Stimulated activated CD4-positive, alpha-beta T cell treated with anti-CD3 and anti-CD28 coated beads, Interleukin-4, amount 100 ng/mL, for 4 hours (primary cell): ENCODE measurements around the gene CCDC12.
A peak's percentile ranks its signal among the peaks of the same experiment; 100 is the strongest.
"Not testable (repeated sequence)": the region's sequence is repeated elsewhere in the genome, so short reads cannot be mapped to it uniquely, and the experiment has no call there.

Experiments used
- DNase-seq, 2 experiments: peaks; one replicate each; pipeline ENCODE4 v3.0.0-alpha.2; 2020

Gene CCDC12

DNA sequence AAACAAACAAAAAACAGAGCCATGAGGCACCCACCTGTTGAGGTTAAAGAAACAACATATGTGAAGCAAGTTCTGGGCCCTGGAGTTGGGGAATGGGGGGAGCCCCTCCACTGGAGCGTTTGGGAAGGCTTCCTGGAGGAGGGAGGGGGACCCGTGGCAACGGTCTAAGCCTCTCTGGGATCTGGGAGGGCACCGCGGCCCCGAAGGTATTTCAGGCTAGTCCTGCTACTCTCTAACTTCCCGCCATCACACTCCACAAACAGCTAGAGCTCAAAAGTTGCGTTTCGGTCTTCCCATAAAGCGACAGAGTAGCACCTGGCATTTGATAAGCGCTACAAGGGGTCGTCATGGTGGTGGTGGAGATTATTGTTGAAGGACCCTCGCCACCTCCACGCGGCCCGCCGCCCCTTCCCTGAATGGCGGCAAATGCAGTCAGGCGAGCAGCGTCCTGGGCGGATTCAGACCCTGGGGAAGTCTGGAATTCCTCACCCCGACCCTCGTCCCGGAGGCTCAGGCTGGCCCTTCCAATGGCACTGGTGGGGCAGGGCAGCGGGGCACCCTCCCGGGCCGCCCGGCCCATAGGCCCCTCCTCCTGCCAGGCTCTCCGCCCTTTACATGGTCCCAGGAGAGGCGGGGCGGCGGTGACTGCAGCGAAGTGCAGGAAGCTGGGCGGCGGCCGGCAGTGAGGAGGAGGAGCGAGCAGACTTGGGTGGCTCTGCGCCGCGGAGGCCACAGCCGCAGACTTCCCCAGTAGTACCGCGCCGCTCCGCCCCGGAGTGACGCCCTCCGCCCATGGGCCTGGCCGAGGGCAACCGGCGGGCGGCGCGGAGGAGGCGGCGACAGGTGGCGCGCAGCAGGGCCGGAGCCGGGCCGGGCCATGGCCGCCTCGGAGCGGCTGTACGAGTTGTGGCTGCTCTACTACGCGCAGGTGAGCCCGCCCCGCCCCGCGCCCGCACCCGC lies 2.7 kb upstream of the CCDC12 start, which contains the start of gene NBEAL2:
Gene NBEAL2, plus strand, starts transcription at position 682 of the 960 bp plus-strand sequence. Its CDS starts 196 bp downstream, at position 878.
- DNase-seq = peak; percentile 96 to 97

DNA sequence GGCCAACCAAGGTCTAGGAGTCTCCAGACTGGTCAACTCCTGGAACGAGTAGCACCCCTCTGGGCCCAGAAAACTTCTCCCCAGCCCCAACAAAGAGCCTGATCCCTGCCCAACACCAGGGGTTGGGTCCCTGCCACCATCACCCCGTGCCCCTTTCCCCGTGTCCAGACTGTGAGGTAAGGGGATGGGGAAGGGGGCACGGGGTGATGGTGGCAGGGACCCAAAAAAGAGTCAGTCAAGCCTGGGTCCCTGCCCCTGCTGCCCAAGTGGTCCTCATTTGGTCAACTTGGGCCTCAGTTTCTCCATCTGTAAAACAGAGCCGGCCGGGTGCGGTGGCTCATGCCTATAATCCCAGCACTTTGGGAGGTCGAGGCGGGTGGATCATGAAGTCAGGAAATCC lies 1.8 kb upstream of the CCDC12 start:
- no peak for DNase-seq

DNA sequence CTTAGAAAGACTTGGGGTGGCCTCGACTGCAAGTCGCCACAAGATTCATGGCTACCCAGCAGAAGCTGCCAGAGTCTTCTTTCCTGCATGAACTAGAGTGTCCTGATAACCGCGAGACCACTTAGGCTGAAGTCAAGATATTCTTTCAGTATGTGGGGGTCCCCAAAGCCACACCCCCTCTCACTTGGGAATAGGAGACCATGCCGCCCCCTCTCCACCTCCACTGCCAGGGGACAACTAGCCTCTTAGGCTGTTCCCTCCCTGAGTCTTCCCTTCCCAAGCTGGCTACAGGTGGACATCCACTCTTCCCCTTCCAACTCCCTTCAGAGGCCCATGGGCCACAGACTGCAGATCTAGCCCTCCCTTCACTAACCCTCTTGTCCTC lies 1.3 kb upstream of the CCDC12 start:
- no peak for DNase-seq

DNA sequence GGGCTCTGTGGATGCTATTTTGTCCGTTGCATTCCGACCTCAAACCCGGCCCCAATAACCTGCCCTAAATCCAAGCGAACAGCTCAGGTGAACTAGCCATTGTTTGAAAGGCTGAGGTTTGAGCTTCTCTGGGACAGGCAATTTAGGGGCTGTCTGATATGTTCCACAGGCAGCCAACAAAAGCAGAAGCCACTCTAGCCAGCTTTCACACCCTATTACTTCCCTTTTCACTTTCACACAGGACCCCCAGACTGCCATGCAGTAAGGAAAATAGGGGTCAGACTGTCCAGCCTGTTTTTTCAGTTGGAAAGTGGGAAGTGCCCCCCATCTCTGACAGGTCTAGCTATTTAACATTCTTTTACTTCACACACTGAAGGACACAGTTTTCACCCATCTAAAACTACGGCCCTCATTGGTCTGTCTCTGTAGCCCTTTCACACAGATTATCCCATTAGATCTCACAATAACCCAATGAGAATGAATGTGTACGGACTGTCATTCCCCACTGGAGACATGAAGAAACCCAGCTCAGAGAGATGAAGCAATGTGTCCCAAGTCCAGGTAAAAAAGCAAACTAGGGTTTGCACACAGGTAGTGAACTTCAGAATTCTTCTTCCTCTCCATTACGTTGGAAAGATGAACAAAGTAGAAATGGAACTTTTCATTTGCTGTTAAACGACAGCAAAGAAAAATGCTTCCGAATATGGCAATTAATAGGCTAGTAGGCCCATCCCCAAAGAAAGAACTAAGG lies 1.9 kb downstream of the CCDC12 start:
- DNase-seq = no peak

DNA sequence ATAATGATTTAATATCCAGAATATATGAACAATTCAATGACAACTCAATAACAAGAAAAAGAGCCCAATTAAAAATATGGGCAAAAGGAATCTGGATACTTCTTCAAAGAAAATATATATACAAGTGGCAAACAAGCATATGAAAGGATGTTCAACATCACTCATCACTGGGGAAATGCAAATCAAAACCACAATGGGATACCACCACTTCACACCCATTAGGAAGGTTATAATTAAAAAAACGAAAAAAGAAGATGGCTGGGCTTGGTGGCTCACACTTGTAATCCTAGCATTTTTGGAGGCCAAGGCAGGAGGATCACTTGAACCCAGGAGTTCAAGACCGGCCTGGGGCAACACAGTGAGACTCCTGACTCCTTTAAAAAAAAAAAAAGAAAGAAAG lies 4.1 kb downstream of the CCDC12 start:
- DNase-seq = no peak

DNA sequence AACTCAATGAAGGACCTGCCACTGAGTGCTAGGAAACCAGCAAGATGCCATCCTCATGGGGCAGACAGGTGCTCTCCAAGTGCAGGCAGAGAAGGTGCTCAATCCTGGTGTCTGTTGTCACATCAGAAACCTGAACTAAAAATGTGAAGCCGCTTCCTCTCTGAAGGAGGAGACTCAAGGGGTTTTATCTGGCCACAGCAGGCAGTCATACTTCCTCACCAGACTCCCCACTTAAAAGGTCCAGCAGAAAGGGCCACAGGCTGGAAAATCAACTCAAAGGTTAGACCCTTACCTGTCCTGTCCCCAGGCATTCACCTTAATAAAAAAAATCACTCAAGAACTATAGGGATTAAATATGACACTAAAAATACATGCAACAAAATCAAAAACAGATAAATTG lies 4.8 kb downstream of the CCDC12 start:
- DNase-seq = no peak

DNA sequence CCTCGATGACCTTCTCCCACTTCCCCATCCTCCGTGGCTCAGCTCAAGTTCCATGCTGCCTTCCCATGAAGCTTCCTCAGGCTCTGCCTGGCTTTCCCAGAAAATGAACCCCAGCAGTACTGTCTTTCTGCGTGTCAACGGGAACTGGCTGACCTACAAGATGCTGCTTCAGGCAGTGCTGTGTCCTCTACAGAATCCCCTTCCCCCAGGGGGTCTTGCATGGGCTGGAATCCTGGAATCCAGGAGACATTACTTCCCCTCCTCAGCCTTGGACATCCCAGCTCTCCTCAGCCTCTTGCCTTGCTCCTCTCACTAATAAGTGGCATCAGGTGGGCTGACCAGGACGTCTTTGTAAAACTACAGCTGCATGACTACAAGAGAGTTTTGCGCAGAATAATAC lies 5.4 kb downstream of the CCDC12 start:
- no peak for DNase-seq

DNA sequence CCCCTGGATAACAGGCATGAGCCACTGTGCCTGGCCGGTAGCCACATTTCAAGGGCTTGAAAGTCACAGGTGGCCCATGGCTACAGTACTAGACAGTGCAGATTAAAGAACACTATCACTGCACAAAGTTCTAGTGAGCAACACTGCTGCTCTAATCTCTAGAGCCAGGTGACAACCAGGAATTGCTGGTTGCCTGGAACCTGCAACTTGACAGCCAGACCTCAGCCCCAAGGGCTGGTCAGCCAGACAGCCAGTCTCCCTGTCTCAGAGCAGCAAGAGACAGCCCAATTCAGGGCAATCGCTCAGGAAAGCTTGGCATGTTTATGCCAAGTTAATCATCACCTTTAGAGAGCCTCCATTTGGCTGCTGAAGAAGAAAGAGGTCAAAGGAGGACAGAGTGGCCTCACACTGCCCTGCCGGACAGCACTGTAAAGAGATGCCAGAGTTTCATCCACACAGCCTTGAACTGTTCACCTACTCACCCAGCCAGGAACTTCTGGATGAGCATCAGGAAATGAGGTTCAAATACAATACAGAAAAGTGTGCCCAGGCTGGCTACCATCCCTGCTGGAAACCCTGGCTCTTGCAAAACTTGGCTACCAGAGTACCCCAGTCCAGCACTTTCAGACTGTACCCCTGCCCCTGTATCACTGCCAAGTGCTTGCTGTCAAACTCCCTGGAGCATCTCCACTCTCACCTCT lies 6.0 kb downstream of the CCDC12 start:
- no peak for DNase-seq

DNA sequence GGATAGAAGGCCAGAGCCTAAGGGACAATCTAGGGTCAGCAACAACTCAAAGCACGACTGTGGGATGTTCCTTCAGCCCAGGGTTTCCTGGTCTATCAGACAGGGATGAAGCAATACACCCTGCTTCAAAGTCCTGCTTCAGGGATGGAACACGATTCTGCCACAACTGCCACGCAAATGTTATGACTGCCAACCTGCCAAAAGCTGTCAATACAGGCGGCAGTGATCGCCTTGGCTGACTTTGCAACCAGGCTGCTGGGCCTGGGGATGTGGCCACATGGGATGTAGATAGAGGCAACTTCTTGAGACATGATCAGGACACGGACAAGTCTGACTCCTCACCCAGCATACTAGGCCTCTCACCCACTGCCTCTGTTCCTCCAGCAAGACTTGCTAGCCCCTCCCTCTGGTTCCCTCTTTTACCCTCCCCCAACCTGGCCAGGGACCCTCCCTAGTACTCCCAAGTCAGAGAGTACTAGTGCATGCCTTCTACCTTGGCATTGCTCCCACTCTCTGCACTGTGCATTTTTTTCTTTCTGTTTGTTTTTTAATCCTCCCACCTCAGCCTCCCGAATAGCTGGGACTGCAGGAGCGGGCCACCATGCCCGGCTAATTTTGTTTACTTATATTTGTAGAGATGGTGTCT lies 7.6 kb downstream of the CCDC12 start:
- no peak for DNase-seq

DNA sequence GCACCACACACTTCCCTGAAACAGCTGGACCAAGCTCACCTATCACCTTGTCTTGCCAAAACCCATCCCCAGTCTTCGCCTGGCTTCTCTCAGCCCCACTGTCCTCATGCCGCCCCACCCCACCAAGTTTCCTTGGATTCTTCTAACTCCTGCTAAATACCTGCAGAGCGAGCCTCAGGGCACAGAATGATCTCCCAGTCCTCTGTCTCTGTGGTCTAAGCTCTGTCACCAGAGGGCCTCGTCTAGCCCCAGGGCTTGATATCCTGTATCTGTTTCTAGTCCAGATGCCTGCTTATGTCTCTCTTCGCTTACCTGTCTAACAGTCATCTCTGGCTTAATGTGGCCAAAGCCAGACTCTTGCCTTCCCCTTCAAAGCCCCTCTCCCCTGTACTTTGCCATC lies 9.7 kb downstream of the CCDC12 start:
- DNase-seq = no peak

DNA sequence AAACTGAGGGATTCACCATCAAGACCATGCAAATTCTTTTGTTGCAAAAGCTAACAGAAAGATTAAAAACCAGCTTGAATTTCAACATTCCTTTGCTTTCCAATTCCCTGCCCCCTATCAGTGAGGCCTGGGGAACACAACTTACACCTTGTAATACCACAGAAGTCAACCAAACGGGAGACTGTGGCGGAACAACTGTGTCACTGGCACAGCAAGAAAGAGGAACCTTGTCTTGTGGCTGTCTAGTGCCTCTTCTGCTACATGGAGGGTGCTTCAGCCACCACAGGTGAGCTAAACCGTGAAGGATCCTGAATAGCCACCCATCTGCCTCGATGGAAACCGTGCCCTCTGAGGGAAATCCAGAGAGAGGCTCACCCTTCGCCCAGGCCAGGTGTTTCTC lies 11.4 kb downstream of the CCDC12 start:
- no peak for DNase-seq

DNA sequence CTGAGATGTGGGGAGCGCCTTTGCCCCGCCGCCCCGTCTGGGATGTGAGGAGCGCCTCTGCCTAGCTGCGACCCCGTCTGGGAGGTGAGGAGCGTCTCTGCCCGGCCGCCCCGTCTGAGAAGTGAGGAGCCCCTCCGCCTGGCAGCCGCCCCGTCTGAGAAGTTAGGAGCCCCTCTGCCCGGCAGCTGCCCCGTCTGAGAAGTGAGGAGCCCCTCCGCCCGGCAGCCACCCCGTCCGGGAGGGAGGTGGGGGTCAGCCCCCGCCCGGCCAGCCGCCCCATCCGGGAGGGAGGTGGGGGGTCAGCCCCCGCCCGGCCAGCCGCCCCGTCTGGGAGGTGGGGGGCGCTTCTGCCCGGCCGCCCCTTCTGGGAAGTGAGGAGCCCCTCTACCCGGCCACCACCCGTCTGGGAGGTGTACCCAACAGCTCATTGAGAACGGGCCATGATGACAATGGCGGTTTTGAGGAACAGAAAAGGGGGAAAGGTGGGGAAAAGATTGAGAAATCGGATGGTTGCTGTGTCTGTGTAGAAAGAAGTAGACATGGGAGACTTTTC lies 12.4 kb downstream of the CCDC12 start:
- DNase-seq = not testable (repeated sequence)

DNA sequence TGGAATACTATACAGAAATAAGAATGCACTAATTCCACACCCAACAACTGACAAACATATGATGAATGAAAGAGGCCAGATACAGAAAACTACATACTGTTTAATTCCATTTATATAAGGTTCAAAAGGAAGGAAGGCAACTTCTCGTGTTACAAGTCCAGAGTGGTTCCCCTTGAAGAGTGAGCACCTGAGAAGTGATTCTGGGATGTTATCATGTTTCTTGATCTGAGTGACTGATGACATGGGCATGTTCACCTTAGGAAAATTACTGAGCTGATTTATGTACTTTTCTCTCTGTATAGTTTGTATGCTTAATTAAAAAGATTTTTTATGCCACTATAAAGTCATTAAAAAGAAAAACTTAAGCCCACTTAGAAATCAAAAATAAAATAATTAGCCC lies 13.6 kb downstream of the CCDC12 start:
- DNase-seq = no peak

DNA sequence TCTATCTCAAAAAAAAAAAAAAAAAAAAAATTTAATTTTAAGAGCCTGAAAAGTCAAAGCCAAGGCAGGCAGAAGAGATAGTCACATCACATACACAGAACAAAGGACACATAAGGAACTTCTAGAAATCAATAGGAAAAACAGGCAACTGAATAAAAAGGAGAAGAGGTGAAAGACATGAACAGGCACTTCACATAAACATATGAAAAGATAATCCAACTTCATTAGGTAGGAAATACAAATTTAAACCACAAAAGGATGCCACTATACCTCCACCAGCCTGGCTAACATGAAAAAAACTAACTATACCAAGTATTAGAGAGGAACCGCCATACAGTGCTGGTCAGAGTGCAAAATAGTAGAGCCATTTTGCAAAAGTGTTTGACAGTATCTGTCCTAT lies 14.1 kb downstream of the CCDC12 start:
- no peak for DNase-seq

DNA sequence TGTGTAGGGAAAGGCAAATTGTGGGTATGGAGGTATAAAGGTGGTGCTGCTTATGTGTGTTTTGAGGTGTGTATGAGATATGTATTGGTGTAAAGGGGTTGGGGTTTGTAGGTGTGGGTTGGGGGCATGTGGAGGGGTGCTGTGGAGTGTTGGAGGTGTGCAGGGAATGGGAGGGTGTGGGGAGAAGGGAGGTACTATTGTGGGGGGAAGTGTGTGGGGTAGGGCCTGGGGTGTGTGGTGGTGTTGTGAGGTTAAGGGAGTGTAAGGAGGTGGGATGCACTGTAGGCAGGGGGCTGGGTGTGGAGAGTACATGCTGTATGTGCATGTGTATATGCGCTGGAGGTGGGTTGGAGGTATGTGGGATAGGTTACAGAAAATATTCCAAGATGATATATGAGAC lies 15.7 kb downstream of the CCDC12 start:
- no peak for DNase-seq

DNA sequence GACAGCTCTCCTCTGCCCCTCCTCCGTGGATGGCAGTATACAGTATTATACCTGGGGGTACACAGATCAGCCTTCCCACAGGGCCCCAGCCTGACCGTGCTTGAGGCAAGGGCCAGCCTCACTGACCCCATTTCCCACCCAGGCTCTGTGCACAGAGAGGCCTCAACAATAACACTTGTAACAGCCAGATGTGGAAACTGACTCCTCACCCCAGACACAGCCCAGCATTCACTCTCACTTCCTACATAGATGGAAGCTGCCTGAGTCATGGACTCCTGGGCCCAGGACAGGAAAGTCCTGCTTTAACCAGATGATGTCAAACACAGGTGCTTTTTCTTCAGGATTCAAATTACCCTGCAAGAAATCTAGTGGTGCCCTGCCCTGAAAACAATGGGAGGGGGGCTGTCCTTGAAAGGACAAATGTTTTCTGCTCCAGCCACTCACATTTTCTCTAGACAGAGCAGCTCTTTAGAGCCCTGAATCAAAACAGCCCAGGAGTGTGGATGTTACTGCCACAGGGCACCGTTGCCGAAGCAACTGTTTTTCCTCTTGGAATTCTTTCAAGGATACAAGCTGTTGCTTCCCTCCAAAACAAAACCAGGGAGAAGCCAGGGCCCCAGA lies 16.4 kb downstream of the CCDC12 start:
- DNase-seq = no peak

DNA sequence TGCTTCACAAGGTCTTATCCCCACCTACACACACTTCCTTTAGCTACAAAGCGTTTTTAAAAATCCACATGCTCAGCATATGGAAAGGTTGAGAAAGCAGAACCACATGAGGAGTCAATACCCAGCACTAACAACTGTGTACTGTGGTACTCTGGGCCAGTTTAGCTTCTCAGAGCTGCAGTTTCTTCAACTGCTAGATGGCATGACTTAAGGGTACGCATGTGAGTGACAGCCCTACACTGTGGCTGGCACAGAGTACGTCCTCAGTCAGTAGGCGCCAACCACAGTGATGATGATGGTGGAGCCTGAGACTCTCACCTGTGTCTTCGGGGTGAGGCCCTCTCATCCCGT lies 17.4 kb downstream of the CCDC12 start:
- DNase-seq = peak; percentile 21 to 69

DNA sequence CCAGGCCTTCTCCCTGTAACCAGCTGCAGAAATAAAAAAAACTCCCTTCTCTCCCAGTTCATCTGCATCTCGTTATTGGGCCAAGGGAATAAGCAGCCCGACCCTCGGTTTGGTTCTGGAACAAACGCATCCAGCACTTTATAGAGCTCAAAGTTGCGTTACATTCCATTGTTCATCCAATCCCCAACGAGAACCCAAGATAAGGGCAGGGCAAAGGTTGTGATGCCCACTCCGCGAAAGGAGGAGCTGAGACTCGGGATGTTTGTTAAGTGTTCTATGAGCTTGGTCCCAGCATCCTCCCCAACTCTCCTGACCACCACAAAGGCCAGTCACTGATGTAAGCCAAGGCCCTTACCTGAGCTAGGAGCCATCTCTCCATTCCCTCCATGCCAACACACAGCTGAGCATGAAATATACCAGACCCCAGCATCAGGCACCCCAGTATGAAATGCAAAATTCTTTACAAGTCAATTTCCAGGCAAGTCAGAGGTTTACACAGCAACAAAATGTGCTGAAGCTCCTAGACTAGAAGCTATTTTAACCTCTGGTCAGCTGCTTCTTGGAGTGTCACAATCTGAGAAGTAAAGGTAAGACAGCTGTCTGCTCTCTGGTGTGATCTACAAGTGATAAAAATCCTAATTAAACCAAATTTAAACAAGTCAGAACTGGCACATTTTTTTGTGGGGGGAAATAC lies 17.9 kb downstream of the CCDC12 start:
- no peak for DNase-seq

DNA sequence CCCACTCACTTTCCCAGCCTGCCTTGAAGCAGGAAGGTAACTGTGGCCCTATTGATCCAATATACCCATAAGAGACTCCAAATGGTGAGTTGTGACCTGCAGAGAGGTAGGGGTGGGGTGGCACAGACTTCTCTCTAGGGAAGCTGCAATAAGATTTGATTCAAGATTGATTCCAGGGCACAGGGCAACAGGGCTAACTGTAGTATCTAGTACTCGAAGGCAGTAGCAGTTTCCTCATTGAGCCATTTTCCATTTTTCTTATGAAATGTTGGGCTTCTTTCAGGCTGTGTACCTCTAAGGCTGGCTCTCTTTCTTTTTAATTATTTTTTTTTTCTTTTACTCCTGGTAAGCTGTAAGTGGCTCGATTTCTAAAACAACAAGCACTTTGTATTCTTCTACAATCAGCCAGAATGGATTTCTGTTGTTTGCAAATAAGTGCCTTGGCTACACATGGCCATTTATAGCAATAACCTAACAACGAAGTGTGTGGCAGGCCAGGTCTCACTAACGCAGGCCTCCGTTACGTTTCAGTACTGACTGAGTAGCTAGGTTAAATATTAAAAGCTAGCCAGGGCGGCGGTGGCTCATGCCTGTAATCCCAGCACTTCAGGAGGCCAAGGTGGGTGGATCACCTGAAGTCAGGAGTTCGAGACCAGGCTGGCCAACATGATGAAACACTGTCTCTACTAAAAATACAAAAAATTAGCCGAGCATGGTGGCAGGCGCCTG lies 19.3 kb downstream of the CCDC12 start:
- DNase-seq = no peak

DNA sequence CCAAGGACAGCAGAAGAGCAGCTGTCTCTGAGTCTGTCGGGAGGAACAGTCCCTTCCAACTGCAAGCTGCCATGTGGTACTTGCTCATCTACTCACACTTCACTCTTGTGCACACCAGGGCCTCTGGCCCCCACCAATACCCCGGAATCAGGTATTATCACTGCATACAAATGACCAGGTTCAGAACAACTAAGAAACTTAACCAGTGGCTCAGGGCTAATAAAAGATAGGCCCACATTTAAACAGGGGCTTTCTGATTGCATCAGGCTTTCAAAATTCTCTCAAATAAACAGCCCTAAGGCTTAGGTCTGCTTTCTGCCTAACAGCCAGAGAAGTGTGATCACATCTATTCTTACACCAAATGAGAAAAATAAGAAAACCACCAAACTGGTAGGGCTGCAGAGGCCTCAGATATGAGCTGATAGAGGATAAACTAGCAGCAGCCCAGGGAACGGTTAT lies 20.7 kb downstream of the CCDC12 start:
- no peak for DNase-seq

DNA sequence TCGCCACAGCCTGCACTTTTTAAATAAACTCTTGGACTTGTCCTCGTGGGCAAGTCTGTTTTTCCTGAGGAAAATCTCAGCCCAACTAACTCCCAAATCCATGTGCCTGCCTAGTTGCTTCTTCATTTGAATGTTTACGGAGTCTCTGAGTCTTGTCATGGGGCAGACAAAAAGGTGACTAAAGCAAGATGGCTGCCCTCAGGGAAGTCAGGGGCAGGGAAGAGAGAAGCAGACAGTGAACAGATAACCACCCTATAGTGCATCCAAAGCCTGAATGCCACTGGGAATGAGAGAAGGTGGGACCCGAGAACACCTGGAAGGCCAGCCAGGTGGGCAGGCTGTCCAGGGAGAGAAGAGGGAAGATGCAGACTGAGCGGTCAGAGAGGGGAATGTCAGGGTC lies 21.4 kb downstream of the CCDC12 start:
- DNase-seq = no peak
